ENCODE measurements around the gene SLC18B1.

DNA sequence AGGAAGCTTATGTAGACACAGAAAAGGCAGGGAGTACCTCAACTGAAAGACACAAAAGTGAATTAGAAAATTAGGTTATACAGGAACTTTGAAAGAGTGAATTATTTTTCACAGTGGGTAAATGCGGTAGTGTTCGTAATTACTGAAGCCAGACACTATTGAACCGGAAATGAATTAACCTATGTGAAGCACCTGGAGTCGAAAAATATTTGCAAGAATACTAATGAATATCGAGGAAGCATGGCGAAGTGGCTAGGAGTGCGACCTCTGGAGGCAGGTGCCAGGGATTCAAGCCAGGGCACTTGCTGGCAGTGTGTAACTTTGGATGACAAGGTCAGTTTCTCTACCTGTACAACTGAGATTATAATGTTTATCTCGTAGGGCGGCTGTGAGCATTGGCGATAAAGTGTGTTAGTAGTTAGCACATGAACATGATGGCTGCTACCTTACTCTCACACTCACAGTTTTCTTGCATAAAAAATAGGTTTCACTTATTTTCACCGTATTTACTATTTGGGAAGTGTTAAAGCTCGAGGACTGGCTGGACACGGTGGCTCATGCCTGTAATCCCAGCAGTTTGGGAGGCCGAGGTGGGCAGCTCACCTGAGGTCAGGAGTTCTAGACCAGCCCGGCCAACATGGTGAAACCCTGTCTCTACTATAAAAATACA lies 567 bp upstream of the SLC18B1 start:
- TF ChIP-seq, protein P1, sequence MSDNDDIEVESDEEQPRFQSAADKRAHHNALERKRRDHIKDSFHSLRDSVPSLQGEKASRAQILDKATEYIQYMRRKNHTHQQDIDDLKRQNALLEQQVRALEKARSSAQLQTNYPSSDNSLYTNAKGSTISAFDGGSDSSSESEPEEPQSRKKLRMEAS (CRISPR knock-in tag; IDR thresholded peaks at IDR 0.05), result no peak
- TF ChIP-seq, protein P2, sequence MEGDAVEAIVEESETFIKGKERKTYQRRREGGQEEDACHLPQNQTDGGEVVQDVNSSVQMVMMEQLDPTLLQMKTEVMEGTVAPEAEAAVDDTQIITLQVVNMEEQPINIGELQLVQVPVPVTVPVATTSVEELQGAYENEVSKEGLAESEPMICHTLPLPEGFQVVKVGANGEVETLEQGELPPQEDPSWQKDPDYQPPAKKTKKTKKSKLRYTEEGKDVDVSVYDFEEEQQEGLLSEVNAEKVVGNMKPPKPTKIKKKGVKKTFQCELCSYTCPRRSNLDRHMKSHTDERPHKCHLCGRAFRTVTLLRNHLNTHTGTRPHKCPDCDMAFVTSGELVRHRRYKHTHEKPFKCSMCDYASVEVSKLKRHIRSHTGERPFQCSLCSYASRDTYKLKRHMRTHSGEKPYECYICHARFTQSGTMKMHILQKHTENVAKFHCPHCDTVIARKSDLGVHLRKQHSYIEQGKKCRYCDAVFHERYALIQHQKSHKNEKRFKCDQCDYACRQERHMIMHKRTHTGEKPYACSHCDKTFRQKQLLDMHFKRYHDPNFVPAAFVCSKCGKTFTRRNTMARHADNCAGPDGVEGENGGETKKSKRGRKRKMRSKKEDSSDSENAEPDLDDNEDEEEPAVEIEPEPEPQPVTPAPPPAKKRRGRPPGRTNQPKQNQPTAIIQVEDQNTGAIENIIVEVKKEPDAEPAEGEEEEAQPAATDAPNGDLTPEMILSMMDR (IDR thresholded peaks at IDR 0.05), result peak; percentile 17; the same call in 1 of the 2 replicates
- no peak for TF ChIP-seq CBFB (CRISPR knock-in tag; IDR thresholded peaks at IDR 0.05; ENCODE audit: low read depth)
- TF ChIP-seq, protein P3, sequence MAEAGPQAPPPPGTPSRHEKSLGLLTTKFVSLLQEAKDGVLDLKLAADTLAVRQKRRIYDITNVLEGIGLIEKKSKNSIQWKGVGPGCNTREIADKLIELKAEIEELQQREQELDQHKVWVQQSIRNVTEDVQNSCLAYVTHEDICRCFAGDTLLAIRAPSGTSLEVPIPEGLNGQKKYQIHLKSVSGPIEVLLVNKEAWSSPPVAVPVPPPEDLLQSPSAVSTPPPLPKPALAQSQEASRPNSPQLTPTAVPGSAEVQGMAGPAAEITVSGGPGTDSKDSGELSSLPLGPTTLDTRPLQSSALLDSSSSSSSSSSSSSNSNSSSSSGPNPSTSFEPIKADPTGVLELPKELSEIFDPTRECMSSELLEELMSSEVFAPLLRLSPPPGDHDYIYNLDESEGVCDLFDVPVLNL (CRISPR knock-in tag; IDR thresholded peaks at IDR 0.05; ENCODE audit: borderline replicate concordance, low read depth), result no peak
- TF ChIP-seq ZNF423 (CRISPR knock-in tag; IDR thresholded peaks at IDR 0.05), result no peak
- TF ChIP-seq, protein P4, sequence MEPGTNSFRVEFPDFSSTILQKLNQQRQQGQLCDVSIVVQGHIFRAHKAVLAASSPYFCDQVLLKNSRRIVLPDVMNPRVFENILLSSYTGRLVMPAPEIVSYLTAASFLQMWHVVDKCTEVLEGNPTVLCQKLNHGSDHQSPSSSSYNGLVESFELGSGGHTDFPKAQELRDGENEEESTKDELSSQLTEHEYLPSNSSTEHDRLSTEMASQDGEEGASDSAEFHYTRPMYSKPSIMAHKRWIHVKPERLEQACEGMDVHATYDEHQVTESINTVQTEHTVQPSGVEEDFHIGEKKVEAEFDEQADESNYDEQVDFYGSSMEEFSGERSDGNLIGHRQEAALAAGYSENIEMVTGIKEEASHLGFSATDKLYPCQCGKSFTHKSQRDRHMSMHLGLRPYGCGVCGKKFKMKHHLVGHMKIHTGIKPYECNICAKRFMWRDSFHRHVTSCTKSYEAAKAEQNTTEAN (CRISPR knock-in tag; IDR thresholded peaks at IDR 0.05), result no peak
- TF ChIP-seq ZNF232 (CRISPR knock-in tag; IDR thresholded peaks at IDR 0.05), result no peak
- TF ChIP-seq, protein P5, sequence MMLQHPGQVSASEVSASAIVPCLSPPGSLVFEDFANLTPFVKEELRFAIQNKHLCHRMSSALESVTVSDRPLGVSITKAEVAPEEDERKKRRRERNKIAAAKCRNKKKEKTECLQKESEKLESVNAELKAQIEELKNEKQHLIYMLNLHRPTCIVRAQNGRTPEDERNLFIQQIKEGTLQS (CRISPR knock-in tag; conservative IDR thresholded peaks at IDR 0.05), result no peak
